ENCODE results near the gene RASAL2.

DNA sequence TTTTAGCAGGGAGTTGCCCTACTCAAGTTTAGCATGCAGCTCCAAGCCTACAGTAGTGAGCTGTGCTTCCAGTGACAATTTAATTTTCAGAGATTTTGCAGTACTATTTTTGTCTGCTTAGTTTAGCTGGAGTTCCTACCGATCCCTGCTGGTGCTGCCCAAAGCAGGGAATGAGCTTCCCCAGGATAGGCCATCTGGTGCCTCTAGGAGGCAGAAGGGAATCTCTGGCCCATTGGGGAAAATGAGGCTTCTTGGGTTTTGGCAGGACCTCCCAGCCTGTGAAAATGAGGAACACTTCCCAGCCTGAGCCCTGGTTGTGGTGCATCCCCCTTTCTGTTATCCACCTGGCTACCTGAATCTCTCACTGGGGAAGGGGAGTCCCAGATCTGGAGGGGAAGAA, 149.2 kb downstream of the RASAL2 start:
- TF ChIP-seq, protein P1, sequence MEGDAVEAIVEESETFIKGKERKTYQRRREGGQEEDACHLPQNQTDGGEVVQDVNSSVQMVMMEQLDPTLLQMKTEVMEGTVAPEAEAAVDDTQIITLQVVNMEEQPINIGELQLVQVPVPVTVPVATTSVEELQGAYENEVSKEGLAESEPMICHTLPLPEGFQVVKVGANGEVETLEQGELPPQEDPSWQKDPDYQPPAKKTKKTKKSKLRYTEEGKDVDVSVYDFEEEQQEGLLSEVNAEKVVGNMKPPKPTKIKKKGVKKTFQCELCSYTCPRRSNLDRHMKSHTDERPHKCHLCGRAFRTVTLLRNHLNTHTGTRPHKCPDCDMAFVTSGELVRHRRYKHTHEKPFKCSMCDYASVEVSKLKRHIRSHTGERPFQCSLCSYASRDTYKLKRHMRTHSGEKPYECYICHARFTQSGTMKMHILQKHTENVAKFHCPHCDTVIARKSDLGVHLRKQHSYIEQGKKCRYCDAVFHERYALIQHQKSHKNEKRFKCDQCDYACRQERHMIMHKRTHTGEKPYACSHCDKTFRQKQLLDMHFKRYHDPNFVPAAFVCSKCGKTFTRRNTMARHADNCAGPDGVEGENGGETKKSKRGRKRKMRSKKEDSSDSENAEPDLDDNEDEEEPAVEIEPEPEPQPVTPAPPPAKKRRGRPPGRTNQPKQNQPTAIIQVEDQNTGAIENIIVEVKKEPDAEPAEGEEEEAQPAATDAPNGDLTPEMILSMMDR (IDR thresholded peaks at IDR 0.05): 0 out of 2 replicates have a peak, but pooled peaks have one; percentile 5
- TF ChIP-seq ZFX (IDR thresholded peaks at IDR 0.05; ENCODE audit: borderline replicate concordance): no peak

Data from 22Rv1 (cell line).